ENCODE results near the gene SLX4IP. TPM values are rescaled to one million over a fixed set of nuclear protein-coding genes. Genes with fewer than 3 reads are reported as not detected.

SLX4IP gene
- total RNA-seq, 1 experiment from 2014 or later = 11.1 TPM

- intact Hi-C loops (cut with micrococcal nuclease) = no loop called here
Observed at GRCh38 chr20:10653599-10654249, 218.6 kb downstream of the SLX4IP start.

More at GRCh38 chr20:10653599-10654249, 218.6 kb downstream of the SLX4IP start:
- ChIA-PET POLR2A (no interaction called here), RAD21 (ENCODE audit: low non-redundant PET in 1 of 2, low total read pairs in 2 of 2, uncharacterized antibody in 2 of 2, unreplicated experiment in 2 of 2) (no interaction called here), CTCF (interaction anchor here (0.8 kb wide), 1 partner anchor 18 kb away, joined by 3 read pairs; no protein-coding TSS in a partner anchor)
- BruUV-seq (replicated peaks) = no TSS peak
- H3K27ac ChIP-seq (ENCODE audit: low read depth, low read length) = no peak overlapping the region
- peaks cover 20 to 87% of the 10 kb centered on the region in 2 experiments; a peak in 3 of 4 replicates for H3K36me3 ChIP-seq (ENCODE audit: control insufficient read depth in 1 of 2, insufficient read depth in 2 of 2, low read length in 2 of 2)
- no peak for DNase-seq (ENCODE audit: low read depth, low spot score)
- no peak for ATAC-seq
- no peaks in the 10 kb centered on the region for H3K9me3 ChIP-seq (ENCODE audit: control insufficient read depth in 1 of 2, insufficient read depth in 1 of 2, low read depth in 1 of 2, low read length in 2 of 2)
- H3K4me2 ChIP-seq (ENCODE audit: low read length) = no peak overlapping the region
- no peaks in the 10 kb centered on the region for H3K9me2 ChIP-seq (ENCODE audit: insufficient read depth)
- no peaks in the 10 kb centered on the region for H3K27me3 ChIP-seq (ENCODE audit: insufficient read depth, low read length)
- no peak overlapping the region for H3K9ac ChIP-seq (ENCODE audit: low read length)
- no peak for TF ChIP-seq SIN3A (IDR thresholded peaks at IDR 0.05; ENCODE audit: low read depth)
- no peak for TF ChIP-seq JUND (IDR thresholded peaks at IDR 0.05)
- no peak for TF ChIP-seq ATF3 (IDR thresholded peaks at IDR 0.05)
- no peak for TF ChIP-seq POLR2A (IDR thresholded peaks at IDR 0.05; ENCODE audit: borderline replicate concordance, extremely low read depth, insufficient read depth, insufficient read length)
- no peak for TF ChIP-seq TCF7L2 (IDR thresholded peaks at IDR 0.05; ENCODE audit: borderline replicate concordance, extremely low read depth, insufficient read depth, insufficient read length)
- TF ChIP-seq EGR1 (IDR thresholded peaks at IDR 0.05; ENCODE audit: low read depth) = no peak
- TF ChIP-seq ZBTB33 (IDR thresholded peaks at IDR 0.05; ENCODE audit: extremely low read depth, insufficient replicate concordance, low read length) = no peak
- no peak for TF ChIP-seq SP1 (IDR thresholded peaks at IDR 0.05; ENCODE audit: low read depth)
- TF ChIP-seq EZH2 (IDR thresholded peaks at IDR 0.05) = no peak
- TF ChIP-seq ELF1 (IDR thresholded peaks at IDR 0.05; ENCODE audit: borderline replicate concordance, low read depth) = no peak
- TF ChIP-seq FOSL1 (IDR thresholded peaks at IDR 0.05; ENCODE audit: low read depth) = no peak
- no peak for TF ChIP-seq YY1 (IDR thresholded peaks at IDR 0.05; ENCODE audit: extremely low read depth, insufficient replicate concordance, low read depth, low read length)
- no peak for TF ChIP-seq ZNF274 (IDR thresholded peaks at IDR 0.05; ENCODE audit: low read depth, low read length)
- no peak for TF ChIP-seq REST (IDR thresholded peaks at IDR 0.05; ENCODE audit: low read depth)
- TF ChIP-seq EZH2phosphoT487 (IDR thresholded peaks at IDR 0.05; ENCODE audit: borderline replicate concordance) = no peak
- TF ChIP-seq SRF (IDR thresholded peaks at IDR 0.05; ENCODE audit: low read depth) = no peak
- no peaks in the 10 kb centered on the region for H3K79me2 ChIP-seq (ENCODE audit: insufficient read depth, low read length)
- H2AFZ ChIP-seq (ENCODE audit: low read depth, low read length, poor library complexity, severe bottlenecking) = no peak overlapping the region
- no peaks in the 10 kb centered on the region; the same call in 1 of the 2 replicates for H4K20me1 ChIP-seq (ENCODE audit: insufficient read depth)
- no peak overlapping the region for H3K4me3 ChIP-seq (replicated peaks in 1 of 2; ENCODE audit: low read depth in 1 of 2, low read length in 2 of 2)
- H3K4me1 ChIP-seq (ENCODE audit: control insufficient read depth in 1 of 2, insufficient read depth in 2 of 2, low read length in 2 of 2) = no peaks in the 10 kb centered on the region

Measured in HCT116 (cell line).